DND-41 (cell line): ENCODE data around the gene PIGH.

ENCODE experiments used
- CTCF ChIP-seq: IDR thresholded peaks from 2 replicates; pipeline ENCODE4 v1.5.1; 2012; ENCODE audit warnings: borderline replicate concordance, low read length, moderate library complexity, mild to moderate bottlenecking; ENCODE audit not compliant: poor library complexity, severe bottlenecking; ENCODE audit errors: extremely low read depth
- EZH2 ChIP-seq: IDR thresholded peaks from 3 replicates; pipeline ENCODE4 v1.6.1; 2012; ENCODE audit warnings: borderline replicate concordance, low read depth, mild to moderate bottlenecking, moderate library complexity, low read length, inconsistent platforms; ENCODE audit not compliant: severe bottlenecking

DNA sequence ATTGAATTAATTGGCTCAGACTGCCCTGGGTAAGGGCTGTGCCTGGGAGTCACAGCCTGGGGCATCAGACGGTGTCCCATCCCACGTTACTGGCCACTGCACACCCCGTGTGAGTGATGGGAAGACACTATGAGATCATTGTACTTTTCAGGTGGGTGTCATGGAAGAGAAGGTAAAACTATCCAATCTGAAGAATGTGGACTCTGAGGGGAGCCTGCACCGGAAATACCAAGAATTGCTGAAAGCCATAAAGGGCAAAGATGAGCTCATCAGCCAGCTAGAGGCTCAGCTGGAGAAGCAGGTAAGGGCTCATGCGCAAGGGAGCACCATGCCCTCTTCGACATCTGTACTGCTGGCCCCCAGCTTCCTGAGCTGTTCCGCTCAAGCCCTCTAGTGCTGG is 43.0 kb downstream of the PIGH start:
- TF ChIP-seq CTCF = no peak
- TF ChIP-seq EZH2 = no peak
